SK-N-SH (cell line): ENCODE results near the gene MRPL10. TPM values are rescaled to one million over a fixed set of nuclear protein-coding genes. Genes with fewer than 3 reads are reported as not detected.
A peak's percentile ranks its signal among the peaks of the same experiment; 100 is the strongest.

Experiments used
- CTCF ChIA-PET: fragments of 300-600, 350-600 bp; formaldehyde crosslinking; extraction: SDS; loops from one replicate; lab custom pipeline; 2021; lab: Yijun Ruan, JAX
- POLR2A ChIA-PET: fragments of 350-600 bp; sonication (Branson Sonifier 250); formaldehyde crosslinking; extraction: SDS; loops from one replicate; lab custom pipeline; 2020; ENCODE audit warnings: antibody characterized with exemption, inconsistent platforms; lab: Yijun Ruan, JAX
- DNase-seq: peaks from one replicate; pipeline ENCODE4 v3.0.0; 2012
- H2AFZ ChIP-seq: fragments of 200-600 bp; sonication (generic); 2 replicates; pipeline ENCODE4 v1.8.1; 2016; ENCODE audit warnings: antibody characterized with exemption, mild to moderate bottlenecking, low read depth
- H3F3A ChIP-seq: fragments of 200-600 bp; sonication (generic); replicated peaks from 2 replicates; pipeline ENCODE3; 2016; ENCODE audit warnings: antibody characterized with exemption, mild to moderate bottlenecking; ENCODE audit not compliant: insufficient read depth
- H3K27ac ChIP-seq, 2 experiments: fragments of 200-500 bp in 1 of 2; fragments of 200-600 bp in 1 of 2; sonication (Bioruptor generic) in 1 of 2; sonication (generic), shearing (Covaris generic) in 1 of 2; 2 replicates each; pipeline versions ENCODE4 v1.5.1 to v1.6.1; 2014 to 2016; ENCODE audit warnings: low read depth in 2 of 2, inconsistent platforms in 1 of 2, low read length in 1 of 2, mild to moderate bottlenecking in 1 of 2, mixed read lengths in 1 of 2
- H3K27me3 ChIP-seq: fragments of 200-600 bp; sonication (generic), shearing (Covaris generic); 2 replicates; pipeline ENCODE4 v1.6.1; 2016; ENCODE audit warnings: mixed run types; ENCODE audit not compliant: insufficient read depth
- H3K36me3 ChIP-seq, 2 experiments: fragments of 200-500 bp in 1 of 2; fragments of 200-600 bp in 1 of 2; sonication (Bioruptor generic) in 1 of 2; sonication (generic) in 1 of 2; replicated peaks in 1 of 2; 2 replicates each; pipeline versions ENCODE3 to v1.5.1; 2014 to 2016; ENCODE audit warnings: low read length in 1 of 2, mild to moderate bottlenecking in 1 of 2; ENCODE audit not compliant: insufficient read depth in 2 of 2, control insufficient read depth in 1 of 2
- H3K4me1 ChIP-seq, 2 experiments: fragments of 200-500 bp in 1 of 2; fragments of 200-600 bp in 1 of 2; sonication (Bioruptor generic) in 1 of 2; sonication (generic), shearing (Covaris generic) in 1 of 2; 2 replicates each; pipeline versions ENCODE4 v1.5.1 to v1.6.1; 2014 to 2016; ENCODE audit warnings: low read depth in 1 of 2, low read length in 1 of 2, mixed run types in 1 of 2; ENCODE audit not compliant: insufficient read depth in 2 of 2, control insufficient read depth in 1 of 2
- H3K4me2 ChIP-seq: fragments of 200-600 bp; sonication (generic), shearing (Covaris generic); 2 replicates; pipeline ENCODE4 v1.6.1; 2017; ENCODE audit warnings: mixed run types
- H3K4me3 ChIP-seq, 2 experiments: fragments of 200-500 bp in 1 of 2; fragments of 200-600 bp in 1 of 2; sonication (Bioruptor generic) in 1 of 2; sonication (generic), shearing (Covaris generic) in 1 of 2; 2 replicates each; pipeline versions ENCODE4 v1.5.1 to v1.8.1; 2014 to 2016; ENCODE audit warnings: low read depth in 2 of 2, inconsistent platforms in 1 of 2, low read length in 1 of 2, mild to moderate bottlenecking in 1 of 2, mixed read lengths in 1 of 2, moderate library complexity in 1 of 2
- H3K79me2 ChIP-seq: fragments of 200-600 bp; sonication (generic); 2 replicates; pipeline ENCODE4 v1.8.1; 2017; ENCODE audit warnings: mild to moderate bottlenecking; ENCODE audit not compliant: insufficient read depth
- H3K9ac ChIP-seq: fragments of 200-600 bp; sonication (generic); 2 replicates; pipeline ENCODE4 v1.6.1; 2017; ENCODE audit warnings: mixed run types
- H3K9me2 ChIP-seq: fragments of 200-600 bp; sonication (generic); 2 replicates; pipeline ENCODE4 v1.6.1; 2017; ENCODE audit warnings: mixed run types
- H3K9me3 ChIP-seq: fragments of 200-600 bp; sonication (generic); 2 replicates; pipeline ENCODE4 v1.6.1; 2017; ENCODE audit warnings: mixed run types, mild to moderate bottlenecking, moderate library complexity
- H4K20me1 ChIP-seq: fragments of 200-600 bp; sonication (generic); 2 replicates; pipeline ENCODE4 v1.6.1; 2017; ENCODE audit warnings: mild to moderate bottlenecking, mixed run types; ENCODE audit not compliant: insufficient read depth
- CHD2 ChIP-seq: fragments of 150-350 bp; IDR thresholded peaks from 2 replicates; pipeline ENCODE4 v1.6.1; 2018; ENCODE audit warnings: low read length; ENCODE audit not compliant: partially characterized antibody
- CTCF ChIP-seq: fragments of 200-600 bp; sonication (generic); IDR thresholded peaks from 2 replicates; pipeline ENCODE4 v1.6.1; 2017; ENCODE audit warnings: antibody characterized with exemption, mild to moderate bottlenecking, moderate library complexity
- EP300 ChIP-seq, 2 experiments: IDR thresholded peaks; 2 replicates each; pipeline versions ENCODE4 v1.4.0 to v1.6.1; 2012; ENCODE audit warnings: borderline replicate concordance in 1 of 2, low read depth in 1 of 2, low read length in 1 of 2
- FOSL2 ChIP-seq: IDR thresholded peaks from 2 replicates; pipeline ENCODE4 v1.4.0; 2012; ENCODE audit warnings: low read depth, mild to moderate bottlenecking, moderate library complexity, borderline replicate concordance
- FOXM1 ChIP-seq: IDR thresholded peaks from 2 replicates; pipeline ENCODE4 v1.4.0; 2012; ENCODE audit warnings: low read depth, mild to moderate bottlenecking
- GATA2 ChIP-seq: sonication (generic); formaldehyde crosslinking; IDR thresholded peaks from 2 replicates; pipeline ENCODE4 v1.5.0; 2020; ENCODE audit warnings: mild to moderate bottlenecking, missing genetic modification reagents
- IRF3 ChIP-seq: fragments of 150-350 bp; IDR thresholded peaks from 2 replicates; pipeline ENCODE4 v1.6.1; 2016; ENCODE audit warnings: mild to moderate bottlenecking, low read depth, low read length
- JUND ChIP-seq: IDR thresholded peaks from 2 replicates; pipeline ENCODE4 v1.4.0; 2012
- MAX ChIP-seq: IDR thresholded peaks from 2 replicates; pipeline ENCODE4 v1.4.0; 2012; ENCODE audit warnings: low read depth
- MEF2A ChIP-seq: IDR thresholded peaks from 2 replicates; pipeline ENCODE4 v1.4.0; 2012; ENCODE audit warnings: low read depth, borderline replicate concordance
- MXI1 ChIP-seq: IDR thresholded peaks from 2 replicates; pipeline ENCODE4 v1.6.1; 2012; ENCODE audit warnings: mild to moderate bottlenecking, low read depth, low read length, improper control_type of control experiment
- NFIC ChIP-seq: IDR thresholded peaks from 2 replicates; pipeline ENCODE4 v1.4.0; 2012; ENCODE audit warnings: borderline replicate concordance
- NRF1 ChIP-seq: IDR thresholded peaks from 2 replicates; pipeline ENCODE4 v1.6.1; 2012; ENCODE audit warnings: low read depth, mild to moderate bottlenecking, low read length
- PBX3 ChIP-seq: IDR thresholded peaks from 2 replicates; pipeline ENCODE4; 2012
- RAD21 ChIP-seq: IDR thresholded peaks from 2 replicates; pipeline ENCODE4 v1.6.1; 2012; ENCODE audit warnings: mild to moderate bottlenecking, low read length
- RCOR1 ChIP-seq: fragments of 150-350 bp; IDR thresholded peaks from 2 replicates; pipeline ENCODE4 v1.6.1; 2017; ENCODE audit warnings: antibody characterized with exemption, low read length
- REST ChIP-seq: IDR thresholded peaks from 2 replicates; pipeline ENCODE4 v1.6.1; 2012; ENCODE audit warnings: mild to moderate bottlenecking, low read depth, low read length, moderate library complexity
- RFX5 ChIP-seq: IDR thresholded peaks from 2 replicates; pipeline ENCODE4 v1.6.1; 2012; ENCODE audit warnings: mild to moderate bottlenecking, improper control_type of control experiment, low read length
- RXRA ChIP-seq: IDR thresholded peaks from 2 replicates; pipeline ENCODE4 v1.4.0; 2012; ENCODE audit warnings: low read depth, mild to moderate bottlenecking, borderline replicate concordance
- TAF1 ChIP-seq: IDR thresholded peaks from 2 replicates; pipeline ENCODE4 v1.6.1; 2012; ENCODE audit warnings: low read depth, mild to moderate bottlenecking, low read length, moderate library complexity, borderline replicate concordance
- TCF12 ChIP-seq: IDR thresholded peaks from 2 replicates; pipeline ENCODE4 v1.4.0; 2012
- TEAD4 ChIP-seq: IDR thresholded peaks from 2 replicates; pipeline ENCODE4 v1.4.0; 2012; ENCODE audit warnings: mild to moderate bottlenecking, borderline replicate concordance; ENCODE audit not compliant: insufficient read depth
- USF1 ChIP-seq: IDR thresholded peaks from 2 replicates; pipeline ENCODE4 v1.4.0; 2012; ENCODE audit warnings: low read depth, borderline replicate concordance
- USF2 ChIP-seq: fragments of 150-350 bp; IDR thresholded peaks from 2 replicates; pipeline ENCODE4 v1.6.1; 2017; ENCODE audit warnings: antibody characterized with exemption, low read length, low read depth, borderline replicate concordance
- WGBS: methylation state at CpG from one replicate; pipeline ENCODE4 v1.1.6; 2017; ENCODE audit warnings: low lambda C conversion rate; 5-methylcytosine and 5-hydroxymethylcytosine counted together
- polyA plus RNA-seq, 3 experiments: library from polyadenylated mRNA; depleted of rRNA; stranded (reverse); fragments of >200 nt; gene quantifications; 2 replicates each; pipeline ENCODE4 v1.2.3, GENCODE V29; 2012

The MRPL10 gene
- polyA plus RNA-seq, 1 of the 3 experiments (the other 2 are of a cell fraction) = 136 TPM

GRCh38 chr17:47844227-47844626, 12.9 kb upstream of the MRPL10 start:
- Histone ChIP-seq H3K9me3 (no peaks in the 10 kb centered on the region), H2AFZ (no peak overlapping the region), H4K20me1 (no peaks in the 10 kb centered on the region), H3K4me1 (peaks cover 8 to 33% of the 10 kb centered on the region in 2 experiments; a peak in 2 of 4 replicates), H3K79me2 (peaks cover 15% of the 10 kb centered on the region; the same call in 1 of the 2 replicates), H3K4me2 (no peak overlapping the region), H3K4me3 (no peak overlapping the region), H3F3A (peaks cover 3% of the 10 kb centered on the region), H3K9ac (no peak overlapping the region), H3K9me2 (no peaks in the 10 kb centered on the region), H3K27ac (no peak overlapping the region), H3K27me3 (peaks cover 43% of the 10 kb centered on the region), H3K36me3 (peaks cover 0 to 3% of the 10 kb centered on the region in 2 experiments)
- ChIA-PET CTCF (interaction anchor here (0.8 to 33.0 kb wide), 18 partner anchors 6 to 174 kb away, joined by 3 to 1447 read pairs (median 8); partner anchors contain the start of genes CDK5RAP3, LRRC46, MRPL10 and OSBPL7), POLR2A (interaction anchor here (1.1 kb wide), 2 partner anchors 42 to 46 kb away, joined by 3 to 5 read pairs; no protein-coding TSS in a partner anchor)
- WGBS = 19% methylated on average over 5 of the region's 5 CpGs
- TF ChIP-seq GATA2 (CRISPR knock-in tag) (peak; percentile 79), EP300 (IDR thresholded peaks at IDR 0.05; ENCODE audit: borderline replicate concordance in 1 of 2, low read depth in 1 of 2, low read length in 1 of 2) (no peak), MAX (no peak), CTCF (no peak), FOSL2 (no peak), IRF3 (no peak), MXI1 (no peak), RAD21 (no peak), NRF1 (no peak), TAF1 (no peak), PBX3 (peak; percentile 78), MEF2A (no peak), USF1 (no peak), TEAD4 (no peak), JUND (no peak), FOXM1 (no peak), RXRA (no peak), CHD2 (no peak), USF2 (no peak), RFX5 (no peak), NFIC (peak; percentile 68), RCOR1 (no peak), REST (no peak), TCF12 (0 out of 2 replicates have a peak, but pooled peaks have one; percentile 10)
- no peak for DNase-seq
